PC-3 (cell line): ENCODE data around the gene IQCF5.

Source experiments
- EZH2 ChIP-seq: fragments of 300-600 bp; sonication (generic); IDR thresholded peaks from one replicate; pipeline ENCODE4 v1.6.1; 2017; ENCODE audit warnings: antibody characterized with exemption, mild to moderate bottlenecking, low read length; ENCODE audit not compliant: unreplicated experiment
- EZH2phosphoT487 ChIP-seq: fragments of 300-600 bp; sonication (generic); IDR thresholded peaks from 2 replicates; pipeline ENCODE4 v1.6.1; 2018; ENCODE audit warnings: mild to moderate bottlenecking, antibody characterized with exemption, low read length, borderline replicate concordance
- TF ChIP-seq, protein P1 (sequence below): fragments of 300-600 bp; sonication (generic); conservative IDR thresholded peaks from 2 replicates; pipeline ENCODE4 v1.5.1; 2017; ENCODE audit warnings: antibody characterized with exemption, low read depth, mild to moderate bottlenecking, low read length

DNA sequence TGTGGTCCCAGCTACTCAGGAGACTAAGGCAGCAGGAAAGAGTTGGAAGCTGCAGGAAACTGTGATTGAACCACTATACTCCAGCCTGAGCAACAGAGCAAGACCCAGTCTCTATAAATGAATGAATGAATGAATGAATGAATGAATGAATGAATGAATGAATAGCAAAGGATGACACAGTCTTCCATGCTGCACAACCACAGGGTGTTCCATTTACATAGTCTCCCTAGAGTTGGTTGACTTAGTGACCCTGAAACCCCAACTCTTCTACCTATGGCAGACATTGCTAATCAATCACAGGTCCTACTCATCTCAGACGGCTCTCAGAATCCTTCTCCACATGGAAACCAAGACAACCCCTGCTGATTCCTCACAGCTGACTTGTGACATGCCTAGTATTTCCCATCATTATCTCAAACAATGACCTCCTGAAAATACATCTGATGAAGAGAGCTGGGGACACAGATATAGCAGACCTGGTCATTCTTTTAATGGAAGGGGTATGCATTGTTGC, 2.1 kb downstream of the IQCF5 start:
- no peak for TF ChIP-seq EZH2phosphoT487
- no peak for TF ChIP-seq EZH2
- TF ChIP-seq, protein P1, sequence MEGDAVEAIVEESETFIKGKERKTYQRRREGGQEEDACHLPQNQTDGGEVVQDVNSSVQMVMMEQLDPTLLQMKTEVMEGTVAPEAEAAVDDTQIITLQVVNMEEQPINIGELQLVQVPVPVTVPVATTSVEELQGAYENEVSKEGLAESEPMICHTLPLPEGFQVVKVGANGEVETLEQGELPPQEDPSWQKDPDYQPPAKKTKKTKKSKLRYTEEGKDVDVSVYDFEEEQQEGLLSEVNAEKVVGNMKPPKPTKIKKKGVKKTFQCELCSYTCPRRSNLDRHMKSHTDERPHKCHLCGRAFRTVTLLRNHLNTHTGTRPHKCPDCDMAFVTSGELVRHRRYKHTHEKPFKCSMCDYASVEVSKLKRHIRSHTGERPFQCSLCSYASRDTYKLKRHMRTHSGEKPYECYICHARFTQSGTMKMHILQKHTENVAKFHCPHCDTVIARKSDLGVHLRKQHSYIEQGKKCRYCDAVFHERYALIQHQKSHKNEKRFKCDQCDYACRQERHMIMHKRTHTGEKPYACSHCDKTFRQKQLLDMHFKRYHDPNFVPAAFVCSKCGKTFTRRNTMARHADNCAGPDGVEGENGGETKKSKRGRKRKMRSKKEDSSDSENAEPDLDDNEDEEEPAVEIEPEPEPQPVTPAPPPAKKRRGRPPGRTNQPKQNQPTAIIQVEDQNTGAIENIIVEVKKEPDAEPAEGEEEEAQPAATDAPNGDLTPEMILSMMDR: no peak
